ENCODE measurements around the gene HMGCL.

HMGCL gene

GRCh38 chr1:23752909-23753308, 72.3 kb downstream of the HMGCL start:
- no peak for TF ChIP-seq CTCF (IDR thresholded peaks at IDR 0.05; ENCODE audit: control insufficient read depth, extremely low read depth, insufficient read depth)
- DNase-seq (ENCODE audit: low read depth) = no peak

More at GRCh38 chr1:23752909-23753308, 72.3 kb downstream of the HMGCL start:
- no peak overlapping the region for H3K4me3 ChIP-seq (ENCODE audit: low read depth, low read length)

All from LNCaP clone FGC (cell line).